Neuronal stem cell (in vitro differentiated cells): ENCODE measurements around the gene TMEM154.

Source experiments
- DNase-seq: peaks from one replicate; pipeline ENCODE4 v3.0.0-alpha.2; 2013; ENCODE audit warnings: low spot score
- H2AFZ ChIP-seq: one replicate; pipeline ENCODE4 v1.6.1; 2013; ENCODE audit warnings: mild to moderate bottlenecking, low read length, inconsistent platforms
- H2AK5ac ChIP-seq: 2 replicates; pipeline ENCODE4 v1.6.1; 2013; ENCODE audit warnings: low read depth, mild to moderate bottlenecking, inconsistent platforms, low read length, moderate library complexity, mixed read lengths
- H2BK120ac ChIP-seq: 2 replicates; pipeline ENCODE4 v1.6.1; 2013; ENCODE audit warnings: low read depth, mild to moderate bottlenecking, inconsistent platforms, low read length, moderate library complexity, mixed read lengths
- H2BK12ac ChIP-seq: one replicate; pipeline ENCODE4 v1.6.1; 2013; ENCODE audit warnings: low read length, inconsistent platforms
- H2BK15ac ChIP-seq: 2 replicates; pipeline ENCODE4 v1.6.1; 2013; ENCODE audit warnings: mild to moderate bottlenecking, low read length, inconsistent platforms, mixed read lengths
- H2BK5ac ChIP-seq: one replicate; pipeline ENCODE4 v1.6.1; 2013; ENCODE audit warnings: inconsistent platforms, mild to moderate bottlenecking, low read length, moderate library complexity
- H3K14ac ChIP-seq: one replicate; pipeline ENCODE4 v1.6.1; 2013; ENCODE audit warnings: low read length, inconsistent platforms
- H3K18ac ChIP-seq: 2 replicates; pipeline ENCODE4 v1.6.1; 2013; ENCODE audit warnings: low read length, inconsistent platforms
- H3K23ac ChIP-seq: 2 replicates; pipeline ENCODE4 v1.6.1; 2013; ENCODE audit warnings: low read depth, mild to moderate bottlenecking, mixed read lengths, low read length, inconsistent platforms; ENCODE audit not compliant: poor library complexity
- H3K27ac ChIP-seq: replicated peaks from 3 replicates; pipeline ENCODE4 v1.5.1; 2013; ENCODE audit warnings: low read length, inconsistent platforms
- H3K27me3 ChIP-seq, 3 experiments: 2 replicates each; pipeline ENCODE4 v1.6.1; 2013; ENCODE audit warnings: low read length in 3 of 3, mild to moderate bottlenecking in 2 of 3, inconsistent platforms in 1 of 3, low read depth in 1 of 3, mixed read lengths in 1 of 3, moderate library complexity in 1 of 3; ENCODE audit not compliant: control insufficient read depth in 3 of 3, insufficient read depth in 3 of 3
- H3K36me3 ChIP-seq, 2 donors: replicated peaks in 1 of 2; 2 replicates each; pipeline ENCODE4 v1.6.1; 2013; ENCODE audit warnings: low read length in 2 of 2; ENCODE audit not compliant: control insufficient read depth in 2 of 2, insufficient read depth in 2 of 2
- H3K4ac ChIP-seq: 2 replicates; pipeline ENCODE4 v1.6.1; 2013; ENCODE audit warnings: inconsistent platforms, mild to moderate bottlenecking, low read length, moderate library complexity
- H3K4me1 ChIP-seq, 2 donors: 1 replicate in 1 of 2; 2 replicates in 1 of 2; pipeline ENCODE4 v1.6.1; 2013; ENCODE audit warnings: low read length in 2 of 2, low read depth in 1 of 2; ENCODE audit not compliant: control insufficient read depth in 2 of 2, insufficient read depth in 1 of 2
- H3K4me2 ChIP-seq: one replicate; pipeline ENCODE4 v1.6.1; 2013; ENCODE audit warnings: mild to moderate bottlenecking, low read length, inconsistent platforms; ENCODE audit not compliant: insufficient read depth, poor library complexity, severe bottlenecking
- H3K4me3 ChIP-seq, 2 donors: 2 replicates each; pipeline ENCODE4 v1.5.1; 2013; ENCODE audit warnings: low read length in 2 of 2, mild to moderate bottlenecking in 2 of 2, inconsistent platforms in 1 of 2, moderate library complexity in 1 of 2
- H3K79me1 ChIP-seq: one replicate; pipeline ENCODE4 v1.6.1; 2013; ENCODE audit warnings: low read depth, mild to moderate bottlenecking, inconsistent platforms, low read length, moderate library complexity
- H3K9ac ChIP-seq: one replicate; pipeline ENCODE4 v1.6.1; 2013; ENCODE audit warnings: mild to moderate bottlenecking, low read depth, low read length, inconsistent platforms; ENCODE audit not compliant: poor library complexity
- H3K9me3 ChIP-seq, 2 donors: replicated peaks in 1 of 2; 2 replicates each; pipeline versions ENCODE3 to v1.6.1; 2013; ENCODE audit warnings: low read length in 2 of 2, mild to moderate bottlenecking in 2 of 2, inconsistent platforms in 1 of 2, low read depth in 1 of 2, mixed read lengths in 1 of 2, moderate library complexity in 1 of 2; ENCODE audit not compliant: control insufficient read depth in 2 of 2, insufficient read depth in 1 of 2
- H4K8ac ChIP-seq: one replicate; pipeline ENCODE4 v1.6.1; 2013; ENCODE audit warnings: low read depth, mild to moderate bottlenecking, inconsistent platforms, low read length, moderate library complexity
- H4K91ac ChIP-seq: one replicate; pipeline ENCODE4 v1.6.1; 2013; ENCODE audit warnings: low read length, low read depth, mild to moderate bottlenecking, inconsistent platforms; ENCODE audit not compliant: poor library complexity
- WGBS, 2 donors: extraction: QIAGEN DNeasy Blood & Tissue Kit; methylation state at CpG; one replicate each; pipeline ENCODE4 v1.1.7; 2013; ENCODE audit warnings: missing lambda C conversion rate in 2 of 2, mixed read lengths in 1 of 2; ENCODE audit not compliant: insufficient read length in 2 of 2, insufficient replicate concordance in 1 of 2; ENCODE audit errors: extremely low coverage in 2 of 2; 5-methylcytosine and 5-hydroxymethylcytosine counted together

Gene TMEM154

GRCh38 chr4:152594057-152594456, 85.7 kb downstream of the TMEM154 start:
- H3K18ac ChIP-seq, result no peak overlapping the region
- no peak overlapping the region for H3K9ac ChIP-seq
- H2AK5ac ChIP-seq, result no peak overlapping the region
- no peak overlapping the region for H4K91ac ChIP-seq
- H2BK120ac ChIP-seq, result no peak overlapping the region
- H3K36me3 ChIP-seq, result no peaks in the 10 kb centered on the region
- H3K4me2 ChIP-seq, result no peak overlapping the region
- H2AFZ ChIP-seq, result no peak overlapping the region
- DNase-seq, result no peak
- H3K79me1 ChIP-seq, result no peaks in the 10 kb centered on the region
- no peak overlapping the region for H3K27ac ChIP-seq
- peaks cover 0 to 35% (median 0%) of the 10 kb centered on the region in 3 experiments for H3K27me3 ChIP-seq
- WGBS, 2 donors, result no CpG with 5 or more reads among the region's 2 CpGs
- no peak overlapping the region for H3K4ac ChIP-seq
- no peak overlapping the region for H2BK5ac ChIP-seq
- H3K4me1 ChIP-seq, result peaks cover 2 to 11% of the 10 kb centered on the region in 2 donors
- H3K23ac ChIP-seq, result no peak overlapping the region
- H2BK12ac ChIP-seq, result no peak overlapping the region
- H2BK15ac ChIP-seq, result no peak overlapping the region
- H3K4me3 ChIP-seq, result no peak overlapping the region
- H3K9me3 ChIP-seq, result no peaks in the 10 kb centered on the region
- no peak overlapping the region for H4K8ac ChIP-seq
- H3K14ac ChIP-seq, result no peak overlapping the region

GRCh38 chr4:152591876-152592275, 87.9 kb downstream of the TMEM154 start:
- no peak for DNase-seq
- H3K27ac ChIP-seq, result no peak overlapping the region
- no peak overlapping the region for H3K4me3 ChIP-seq
- H3K4me2 ChIP-seq, result peak overlapping the region; percentile 71
- peak overlapping the region; percentile 80 for H2AFZ ChIP-seq
- H4K91ac ChIP-seq, result no peak overlapping the region
- H3K4ac ChIP-seq, result no peak overlapping the region
- H3K79me1 ChIP-seq, result no peaks in the 10 kb centered on the region
- H2BK5ac ChIP-seq, result no peak overlapping the region
- peaks cover 0 to 18% (median 0%) of the 10 kb centered on the region in 3 experiments for H3K27me3 ChIP-seq
- no peak overlapping the region for H2BK12ac ChIP-seq
- no peak overlapping the region for H2AK5ac ChIP-seq
- no peak overlapping the region for H2BK15ac ChIP-seq
- H2BK120ac ChIP-seq, result no peak overlapping the region
- H3K14ac ChIP-seq, result no peak overlapping the region
- H3K4me1 ChIP-seq, result peaks cover 2 to 11% of the 10 kb centered on the region in 2 donors
- no peaks in the 10 kb centered on the region for H3K36me3 ChIP-seq
- no peak overlapping the region for H4K8ac ChIP-seq
- H3K9ac ChIP-seq, result no peak overlapping the region
- no peaks in the 10 kb centered on the region for H3K9me3 ChIP-seq
- H3K23ac ChIP-seq, result no peak overlapping the region
- WGBS, 2 donors, result no CpG with 5 or more reads among the region's 6 CpGs
- no peak overlapping the region for H3K18ac ChIP-seq

DNA sequence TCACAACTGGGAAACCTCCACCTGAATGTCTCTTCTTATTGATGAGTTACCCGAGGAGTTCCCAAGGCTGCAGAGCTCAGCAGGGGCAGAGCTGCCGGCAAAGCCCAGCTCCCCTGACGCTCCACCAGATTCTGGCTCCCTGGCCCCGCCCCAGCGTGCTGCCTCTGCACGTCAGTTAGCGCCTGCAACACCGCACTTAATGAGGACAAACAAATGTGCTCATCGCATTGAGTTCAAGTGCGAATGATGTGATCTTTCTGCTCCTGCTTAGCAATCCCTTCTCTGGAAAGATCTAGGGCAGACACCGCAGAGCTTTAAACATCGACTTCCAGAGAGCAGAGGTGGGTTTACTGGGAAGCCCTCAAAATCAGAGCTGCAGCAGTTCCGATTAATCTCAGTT, 88.4 kb downstream of the TMEM154 start:
- H3K27me3 ChIP-seq, result peaks cover 0 to 14% (median 0%) of the 10 kb centered on the region in 3 experiments
- peak overlapping the region; percentile 80 for H2AFZ ChIP-seq
- no peaks in the 10 kb centered on the region for H3K79me1 ChIP-seq
- no peak overlapping the region for H4K91ac ChIP-seq
- DNase-seq, result peak; percentile 31
- peak overlapping the region; percentile 71 for H3K4me2 ChIP-seq
- H3K27ac ChIP-seq, result no peak overlapping the region
- H3K36me3 ChIP-seq, result no peaks in the 10 kb centered on the region
- H3K18ac ChIP-seq, result no peak overlapping the region
- H2AK5ac ChIP-seq, result no peak overlapping the region
- H3K9ac ChIP-seq, result no peak overlapping the region
- H3K4ac ChIP-seq, result no peak overlapping the region
- H2BK120ac ChIP-seq, result no peak overlapping the region
- WGBS, 2 donors, result no CpG with 5 or more reads among the region's 13 CpGs
- H4K8ac ChIP-seq, result no peak overlapping the region
- H3K14ac ChIP-seq, result no peak overlapping the region
- no peak overlapping the region for H3K23ac ChIP-seq
- H2BK15ac ChIP-seq, result no peak overlapping the region
- H3K4me3 ChIP-seq, result no peak overlapping the region
- H2BK5ac ChIP-seq, result no peak overlapping the region
- H3K9me3 ChIP-seq, result no peaks in the 10 kb centered on the region
- H2BK12ac ChIP-seq, result no peak overlapping the region
- H3K4me1 ChIP-seq, result peaks cover 2 to 11% of the 10 kb centered on the region in 2 donors

DNA sequence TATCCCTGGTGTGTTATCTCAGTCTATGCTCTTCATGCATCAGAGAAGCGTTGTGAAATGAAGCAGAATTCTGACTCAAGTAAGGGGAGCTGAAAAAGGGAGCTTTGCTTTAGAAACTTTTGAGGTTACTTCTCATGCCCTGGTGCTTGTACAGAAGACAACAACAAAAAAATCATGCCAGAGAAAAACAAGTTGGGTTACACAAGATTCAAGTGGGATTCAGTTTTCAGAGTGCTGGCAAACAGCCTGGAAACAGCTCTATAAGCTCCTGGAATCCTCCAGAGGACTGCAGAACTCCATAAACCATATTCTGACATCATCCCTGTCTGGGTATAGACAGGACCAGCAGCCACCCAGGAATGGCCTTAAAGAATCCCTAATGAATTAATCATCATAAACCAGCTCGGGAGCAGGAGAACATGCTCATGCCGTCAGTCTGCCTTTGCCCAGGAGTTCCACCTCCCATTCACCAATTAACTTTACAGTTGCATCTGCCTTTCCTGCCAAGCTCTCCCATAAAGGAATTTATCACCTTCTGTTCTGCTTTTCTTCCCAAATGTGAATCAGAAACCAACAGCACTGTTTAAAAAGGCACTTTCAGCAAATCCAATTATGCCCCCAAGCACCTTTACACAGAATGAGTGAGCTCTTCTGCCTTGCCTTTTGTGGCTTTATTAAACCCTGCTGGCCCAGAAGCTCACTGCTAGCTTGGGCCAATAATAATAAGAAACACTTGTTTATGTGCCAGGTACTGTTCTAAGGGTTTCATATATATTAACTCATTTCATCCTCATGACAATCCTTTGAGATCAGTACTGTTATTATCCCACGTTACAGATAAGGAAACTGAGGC, 89.4 kb downstream of the TMEM154 start:
- Histone ChIP-seq H3K4ac (no peak overlapping the region), H4K91ac (no peak overlapping the region), H2BK120ac (no peak overlapping the region), H3K9ac (no peak overlapping the region), H3K14ac (no peak overlapping the region), H3K4me3 (no peak overlapping the region), H3K4me2 (no peak overlapping the region), H2BK5ac (no peak overlapping the region), H3K36me3 (no peaks in the 10 kb centered on the region), H2AFZ (no peak overlapping the region), H3K23ac (no peak overlapping the region), H2BK15ac (no peak overlapping the region), H3K18ac (no peak overlapping the region), H2BK12ac (no peak overlapping the region), H3K79me1 (no peaks in the 10 kb centered on the region), H3K9me3 (no peaks in the 10 kb centered on the region), H3K27ac (no peak overlapping the region), H3K4me1 (peaks cover 2 to 8% of the 10 kb centered on the region in 2 donors), H4K8ac (no peak overlapping the region), H2AK5ac (no peak overlapping the region), H3K27me3 (peaks cover 0 to 14% (median 0%) of the 10 kb centered on the region in 3 experiments)
- WGBS, 2 donors, result no CpG with 5 or more reads among the region's 4 CpGs
- no peak for DNase-seq
